ENCODE results near the gene DAP.

DAP gene

GRCh38 chr5:10637944-10638343 lies 123.1 kb downstream of the DAP start:
- Histone ChIP-seq H3K36me3 (peaks cover 52% of the 10 kb centered on the region), H3K9me3 (peaks cover 14% of the 10 kb centered on the region), H3K27me3 (no peaks in the 10 kb centered on the region), H3K27ac (no peak overlapping the region), H3K9ac (no peak overlapping the region), H3K4me3 (no peak overlapping the region), H4K20me1 (peaks cover 81% of the 10 kb centered on the region), H3K4me2 (no peak overlapping the region), H3K4me1 (peaks cover 52% of the 10 kb centered on the region)
- no peak for TF ChIP-seq Cebpa-rat (IDR thresholded peaks at IDR 0.05)

- Histone ChIP-seq H3K4me2 (peak overlapping the region; percentile 90), H3K9me3 (peaks cover 14% of the 10 kb centered on the region), H4K20me1 (peaks cover 79% of the 10 kb centered on the region), H3K4me3 (no peak overlapping the region), H3K27ac (no peak overlapping the region), H3K9ac (no peak overlapping the region), H3K36me3 (peaks cover 41% of the 10 kb centered on the region), H3K27me3 (no peaks in the 10 kb centered on the region), H3K4me1 (peaks cover 55% of the 10 kb centered on the region)
- TF ChIP-seq Cebpa-rat (IDR thresholded peaks at IDR 0.05): no peak
Measured at GRCh38 chr5:10636363-10637142, 124.5 kb downstream of the DAP start.

- H3K27me3 ChIP-seq: no peaks in the 10 kb centered on the region
- H3K9me3 ChIP-seq: peaks cover 14% of the 10 kb centered on the region
- H3K9ac ChIP-seq: no peak overlapping the region
- peaks cover 62% of the 10 kb centered on the region for H3K4me1 ChIP-seq
- peak overlapping the region; percentile 90 for H3K4me2 ChIP-seq
- H3K27ac ChIP-seq: 0 out of 2 replicates have a peak overlapping the region, but pooled peaks have one; percentile 40
- peaks cover 36% of the 10 kb centered on the region for H3K36me3 ChIP-seq
- peaks cover 79% of the 10 kb centered on the region for H4K20me1 ChIP-seq
- TF ChIP-seq Cebpa-rat (IDR thresholded peaks at IDR 0.05): no peak
- no peak overlapping the region for H3K4me3 ChIP-seq
Measured at GRCh38 chr5:10635867-10636350, 125.1 kb downstream of the DAP start.

GRCh38 chr5:10635257-10635866 lies 125.7 kb downstream of the DAP start:
- Histone ChIP-seq H3K27me3 (no peaks in the 10 kb centered on the region), H3K9me3 (peaks cover 14% of the 10 kb centered on the region), H3K27ac (peak overlapping the region; percentile 40; the same call in 1 of the 2 replicates), H3K9ac (no peak overlapping the region), H3K36me3 (peaks cover 30% of the 10 kb centered on the region), H3K4me3 (no peak overlapping the region), H3K4me2 (peak overlapping the region; percentile 90), H3K4me1 (peaks cover 67% of the 10 kb centered on the region), H4K20me1 (peaks cover 79% of the 10 kb centered on the region)
- TF ChIP-seq Cebpa-rat (IDR thresholded peaks at IDR 0.05): no peak

- no peak overlapping the region for H3K9ac ChIP-seq
- H3K4me2 ChIP-seq: peak overlapping the region; percentile 90
- no peak overlapping the region for H3K27ac ChIP-seq
- H3K4me1 ChIP-seq: peaks cover 72% of the 10 kb centered on the region
- H4K20me1 ChIP-seq: peaks cover 81% of the 10 kb centered on the region
- no peak overlapping the region for H3K4me3 ChIP-seq
- H3K27me3 ChIP-seq: no peaks in the 10 kb centered on the region
- H3K9me3 ChIP-seq: peaks cover 14% of the 10 kb centered on the region
- no peak for TF ChIP-seq Cebpa-rat (IDR thresholded peaks at IDR 0.05)
- H3K36me3 ChIP-seq: peaks cover 31% of the 10 kb centered on the region
Measured at GRCh38 chr5:10634562-10634961, 126.5 kb downstream of the DAP start.

GRCh38 chr5:10634050-10634449 lies 127.0 kb downstream of the DAP start:
- H4K20me1 ChIP-seq: peaks cover 86% of the 10 kb centered on the region
- H3K4me1 ChIP-seq: peaks cover 77% of the 10 kb centered on the region
- peak overlapping the region; percentile 90 for H3K4me2 ChIP-seq
- H3K27ac ChIP-seq: peak overlapping the region; percentile 58
- peaks cover 14% of the 10 kb centered on the region for H3K9me3 ChIP-seq
- H3K4me3 ChIP-seq: 0 out of 2 replicates have a peak overlapping the region, but pooled peaks have one; percentile 11
- H3K27me3 ChIP-seq: no peaks in the 10 kb centered on the region
- no peak for TF ChIP-seq Cebpa-rat (IDR thresholded peaks at IDR 0.05)
- peak overlapping the region; percentile 50 for H3K9ac ChIP-seq
- H3K36me3 ChIP-seq: peaks cover 31% of the 10 kb centered on the region

GRCh38 chr5:10633271-10634049 lies 127.6 kb downstream of the DAP start:
- H3K27me3 ChIP-seq: no peaks in the 10 kb centered on the region
- H3K4me1 ChIP-seq: peaks cover 83% of the 10 kb centered on the region
- H3K4me2 ChIP-seq: peak overlapping the region; percentile 90
- TF ChIP-seq Cebpa-rat (IDR thresholded peaks at IDR 0.05): no peak
- H3K36me3 ChIP-seq: peaks cover 27% of the 10 kb centered on the region
- peaks cover 91% of the 10 kb centered on the region for H4K20me1 ChIP-seq
- H3K27ac ChIP-seq: peak overlapping the region; percentile 58
- peak overlapping the region; percentile 50 for H3K9ac ChIP-seq
- peak overlapping the region; percentile 11; the same call in 1 of the 2 replicates for H3K4me3 ChIP-seq
- peaks cover 10% of the 10 kb centered on the region for H3K9me3 ChIP-seq

GRCh38 chr5:10632110-10632761 lies 128.8 kb downstream of the DAP start:
- peak overlapping the region; percentile 69 for H3K27ac ChIP-seq
- no peaks in the 10 kb centered on the region for H3K27me3 ChIP-seq
- H4K20me1 ChIP-seq: peaks cover 89% of the 10 kb centered on the region
- peak overlapping the region; percentile 53 for H3K4me3 ChIP-seq
- H3K4me2 ChIP-seq: peak overlapping the region; percentile 90
- no peak for TF ChIP-seq Cebpa-rat (IDR thresholded peaks at IDR 0.05)
- peaks cover 15% of the 10 kb centered on the region for H3K36me3 ChIP-seq
- H3K4me1 ChIP-seq: peaks cover 93% of the 10 kb centered on the region
- no peaks in the 10 kb centered on the region for H3K9me3 ChIP-seq
- peak overlapping the region; percentile 62; the same call in 1 of the 2 replicates for H3K9ac ChIP-seq
